Measurements from ENCODE around the gene SNORC. TPM values are rescaled to one million over a fixed set of nuclear protein-coding genes. Genes with fewer than 3 reads are reported as not detected.

Gene SNORC
- total RNA-seq, 1 donor from 2014 or later, result 2.5 TPM

- no peak for TF ChIP-seq CTCF (IDR thresholded peaks at IDR 0.05; ENCODE audit: insufficient read depth, low read length, poor library complexity, severe bottlenecking)
- Histone ChIP-seq H3K4me3 (ENCODE audit: low read depth, low read length) (no peak overlapping the region), H3K36me3 (ENCODE audit: control insufficient read depth, insufficient read depth, low read length) (no peaks in the 10 kb centered on the region), H3K27me3 (ENCODE audit: control insufficient read depth, insufficient read depth, low read length) (no peaks in the 10 kb centered on the region)
- no peak for DNase-seq (ENCODE audit: low read depth)
These were observed 15.3 kb downstream of the SNORC start for GRCh38 chr2:232885264-232885961.

- Histone ChIP-seq H3K4me3 (ENCODE audit: low read depth, low read length) (no peak overlapping the region), H3K27me3 (ENCODE audit: control insufficient read depth, insufficient read depth, low read length) (no peaks in the 10 kb centered on the region), H3K36me3 (ENCODE audit: control insufficient read depth, insufficient read depth, low read length) (no peaks in the 10 kb centered on the region)
- no peak for TF ChIP-seq CTCF (IDR thresholded peaks at IDR 0.05; ENCODE audit: insufficient read depth, low read length, poor library complexity, severe bottlenecking)
- DNase-seq (ENCODE audit: low read depth), result no peak
These were observed 16.1 kb downstream of the SNORC start for GRCh38 chr2:232886176-232886575.

- TF ChIP-seq CTCF (IDR thresholded peaks at IDR 0.05; ENCODE audit: insufficient read depth, low read length, poor library complexity, severe bottlenecking), result no peak
- Histone ChIP-seq H3K4me3 (ENCODE audit: low read depth, low read length) (no peak overlapping the region), H3K27me3 (ENCODE audit: control insufficient read depth, insufficient read depth, low read length) (no peaks in the 10 kb centered on the region), H3K36me3 (ENCODE audit: control insufficient read depth, insufficient read depth, low read length) (no peaks in the 10 kb centered on the region)
- DNase-seq (ENCODE audit: low read depth), result no peak
These were observed 16.6 kb downstream of the SNORC start for GRCh38 chr2:232886632-232887031.

GRCh38 chr2:232887171-232887850 lies 17.2 kb downstream of the SNORC start:
- H3K36me3 ChIP-seq (ENCODE audit: control insufficient read depth, insufficient read depth, low read length), result no peaks in the 10 kb centered on the region
- H3K27me3 ChIP-seq (ENCODE audit: control insufficient read depth, insufficient read depth, low read length), result no peaks in the 10 kb centered on the region
- no peak overlapping the region for H3K4me3 ChIP-seq (ENCODE audit: low read depth, low read length)
- no peak for DNase-seq (ENCODE audit: low read depth)
- TF ChIP-seq CTCF (IDR thresholded peaks at IDR 0.05; ENCODE audit: insufficient read depth, low read length, poor library complexity, severe bottlenecking), result peak; percentile 8

- DNase-seq (ENCODE audit: low read depth), result no peak
- H3K27me3 ChIP-seq (ENCODE audit: control insufficient read depth, insufficient read depth, low read length), result no peaks in the 10 kb centered on the region
- no peak overlapping the region for H3K4me3 ChIP-seq (ENCODE audit: low read depth, low read length)
- no peak for TF ChIP-seq CTCF (IDR thresholded peaks at IDR 0.05; ENCODE audit: insufficient read depth, low read length, poor library complexity, severe bottlenecking)
- no peaks in the 10 kb centered on the region for H3K36me3 ChIP-seq (ENCODE audit: control insufficient read depth, insufficient read depth, low read length)
These were observed 18.2 kb downstream of the SNORC start for GRCh38 chr2:232888099-232888836.
